NCI-H526 (cell line): Measurements from ENCODE around the gene COQ4.
A peak's percentile ranks its signal among the peaks of the same experiment; 100 is the strongest.
"Not testable (repeated sequence)": the region's sequence is repeated elsewhere in the genome, so short reads cannot be mapped to it uniquely, and the experiment has no call there.

ENCODE experiments used
- DNase-seq, 2 experiments: peaks; one replicate each; lab custom pipeline; 2025; lab: John Stamatoyannopoulos, UW

COQ4 gene

DNA sequence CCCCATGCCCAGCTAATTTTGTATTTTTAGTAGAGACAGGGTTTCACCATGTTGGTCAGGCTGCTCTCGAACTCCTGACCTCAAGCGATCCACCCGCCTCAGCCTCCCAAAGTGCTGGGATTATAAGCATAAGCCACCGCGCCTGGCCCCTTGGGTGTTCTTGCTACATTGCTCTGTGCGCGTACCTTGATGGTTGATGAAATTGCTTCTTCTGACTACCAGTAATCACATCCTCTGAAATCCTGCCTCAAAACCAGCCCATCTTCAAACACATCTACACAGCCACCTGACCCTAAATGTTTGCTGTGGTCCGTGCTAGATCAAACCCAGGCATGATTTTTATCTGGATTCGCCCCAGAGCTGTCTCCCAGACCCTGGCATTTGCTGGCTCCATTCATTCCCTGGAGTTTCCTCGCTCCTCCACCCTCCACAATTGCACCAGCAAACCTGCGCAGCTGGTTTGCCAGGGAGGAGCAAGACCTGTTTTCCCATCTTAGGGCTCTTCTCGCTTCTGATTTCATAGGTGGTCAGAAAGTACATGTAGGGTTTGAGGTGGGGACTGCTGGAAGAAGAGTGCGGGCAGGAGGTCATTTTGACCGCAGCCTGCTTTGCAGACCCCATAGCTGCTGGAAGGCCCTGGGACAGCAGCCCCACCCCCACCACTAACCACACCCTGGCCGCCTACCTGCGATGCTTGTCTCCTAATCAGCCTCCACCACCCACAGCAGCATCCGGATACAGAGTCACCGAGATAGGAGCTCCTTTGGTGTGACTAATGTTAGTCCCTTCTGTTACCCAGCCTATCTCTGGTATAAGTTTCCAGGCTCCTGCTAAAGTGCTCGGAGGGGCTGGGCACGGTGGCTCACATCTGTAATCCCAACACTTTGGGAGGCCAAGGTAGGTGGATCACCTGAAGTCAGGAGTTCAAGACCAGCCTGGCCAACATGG is 23.8 kb upstream of the COQ4 start:
- no peak for DNase-seq

DNA sequence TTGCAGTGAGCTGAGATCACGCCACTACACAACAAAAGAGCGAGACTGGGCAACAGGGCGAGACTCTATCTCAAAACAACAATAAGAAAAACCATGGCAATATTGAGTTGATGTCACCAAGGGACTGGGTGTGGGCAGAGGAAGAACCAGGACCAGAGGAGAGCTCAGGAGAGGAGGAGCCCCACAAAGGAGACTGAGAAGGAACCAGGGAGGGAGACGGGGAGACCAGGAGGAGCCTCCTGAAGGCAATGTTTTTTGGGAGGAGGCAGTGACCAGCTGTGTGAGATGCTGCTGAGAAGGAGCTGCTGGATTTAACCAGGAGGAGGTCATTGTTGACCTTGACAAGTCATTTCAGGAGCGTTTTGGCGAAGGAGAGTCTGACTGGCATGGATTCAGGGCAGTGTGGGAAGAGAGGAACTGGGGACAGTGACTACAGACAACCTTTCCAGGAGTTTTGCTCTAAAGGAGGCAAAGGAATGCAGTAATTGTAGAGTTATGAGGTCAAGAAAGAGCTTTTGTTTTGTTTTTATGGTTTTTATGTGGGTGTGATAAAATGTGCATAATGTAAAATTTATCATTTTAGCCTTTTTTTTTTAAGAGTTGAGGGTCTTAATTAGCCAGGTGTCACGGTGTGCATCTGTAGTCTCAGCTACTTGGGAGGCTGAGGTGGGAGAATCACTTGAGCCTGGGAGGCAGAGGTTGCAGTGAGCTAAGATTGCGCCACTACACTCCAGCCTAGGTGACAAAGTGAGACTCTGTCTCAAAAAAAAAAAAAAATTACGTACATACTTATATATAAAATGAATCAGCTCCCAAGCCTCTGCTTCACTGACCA is 18.3 kb upstream of the COQ4 start:
- DNase-seq, result no peak

DNA sequence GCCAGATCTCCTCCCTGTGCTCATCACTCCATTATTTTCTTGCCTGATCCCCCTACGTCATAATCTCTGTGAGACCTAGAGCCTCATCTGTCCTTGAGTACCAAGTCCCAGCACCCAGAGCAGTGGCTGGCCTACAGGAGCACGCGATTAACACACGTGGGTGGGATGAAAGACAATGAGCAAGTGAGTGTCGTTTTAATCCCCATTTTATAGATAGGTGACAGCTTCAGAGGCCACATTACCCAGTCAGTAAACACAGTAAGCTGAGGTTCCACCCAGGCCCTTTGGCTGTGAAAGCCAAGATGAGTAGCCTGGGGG is 17.7 kb upstream of the COQ4 start:
- DNase-seq, result no peak

DNA sequence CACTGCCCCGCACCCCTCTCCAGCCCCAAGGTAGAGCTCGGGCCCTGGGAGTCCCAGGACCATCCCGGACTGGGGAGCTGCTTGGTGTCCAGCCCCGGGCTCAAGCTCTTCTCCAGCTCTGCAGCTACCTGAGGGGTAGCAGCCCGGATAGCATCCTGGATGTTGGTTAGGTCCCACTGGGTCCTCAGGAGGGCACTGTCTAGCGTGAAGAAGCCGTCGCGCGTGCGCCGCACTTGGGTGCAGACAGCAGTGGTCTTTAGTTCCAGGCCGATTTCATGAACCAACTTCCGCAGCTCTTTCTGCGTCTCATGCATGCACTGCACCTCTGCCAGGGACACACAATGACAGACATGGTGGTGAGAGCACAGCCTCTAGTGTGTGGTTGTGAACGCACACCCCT is 13.1 kb upstream of the COQ4 start:
- DNase-seq, result no peak

DNA sequence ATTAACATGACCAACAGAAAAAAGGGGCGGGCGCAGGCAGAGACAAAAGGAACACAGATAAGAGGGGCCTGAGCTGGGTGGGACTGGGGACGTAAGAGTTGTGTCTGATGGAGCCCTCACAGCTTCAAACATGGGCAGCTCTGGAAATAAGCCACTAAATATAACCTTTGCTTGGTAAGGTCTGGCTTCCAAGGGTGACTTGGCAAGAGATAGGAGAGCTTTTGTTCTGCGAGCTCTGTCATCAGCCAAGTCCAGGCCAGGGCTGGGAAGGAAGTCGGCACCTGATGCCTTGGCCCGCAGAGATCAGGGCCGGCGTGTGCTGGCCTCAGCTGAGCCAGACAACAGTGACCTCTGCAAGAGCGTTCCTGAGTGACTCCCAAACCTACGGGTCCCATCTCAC is 12.2 kb upstream of the COQ4 start:
- DNase-seq, result no peak

DNA sequence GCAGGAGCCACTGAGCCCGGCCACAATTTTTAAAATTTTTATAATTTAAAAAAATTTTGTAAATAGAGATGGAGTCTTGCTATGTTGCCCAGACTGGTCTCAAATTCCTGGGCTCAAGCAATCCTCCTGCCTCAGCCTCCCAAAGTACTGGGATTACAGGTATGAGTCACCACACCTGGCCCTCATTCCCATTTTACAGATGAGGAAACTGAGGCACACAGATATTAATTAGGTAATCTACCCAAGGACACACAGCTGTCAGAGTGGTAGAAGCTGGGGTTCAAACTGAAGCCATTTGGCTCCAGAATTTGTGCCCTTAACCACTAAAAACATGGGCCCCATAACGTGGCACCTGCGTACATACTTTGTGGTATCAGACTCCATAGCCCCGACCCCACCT is 7.9 kb upstream of the COQ4 start:
- no peak for DNase-seq

DNA sequence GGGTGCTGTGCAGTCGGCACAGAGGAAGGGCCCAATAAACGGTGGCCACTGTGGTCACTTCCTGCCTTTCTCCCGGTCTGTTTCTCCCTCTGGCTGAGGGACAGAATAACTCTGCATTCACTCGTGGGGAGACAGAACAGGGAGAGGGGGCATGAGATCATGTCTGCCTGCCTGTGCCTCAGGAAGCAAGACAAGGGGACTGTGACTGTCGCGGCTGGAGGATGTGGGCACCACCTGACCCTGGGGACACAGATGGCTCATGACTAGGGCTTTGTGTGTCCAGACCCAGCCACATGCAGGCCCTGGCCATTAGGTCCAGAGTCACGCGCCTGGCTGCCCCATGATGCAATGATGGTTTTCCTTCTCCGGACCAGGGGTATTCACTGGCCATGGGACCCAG is 6.2 kb upstream of the COQ4 start:
- DNase-seq, result no peak

DNA sequence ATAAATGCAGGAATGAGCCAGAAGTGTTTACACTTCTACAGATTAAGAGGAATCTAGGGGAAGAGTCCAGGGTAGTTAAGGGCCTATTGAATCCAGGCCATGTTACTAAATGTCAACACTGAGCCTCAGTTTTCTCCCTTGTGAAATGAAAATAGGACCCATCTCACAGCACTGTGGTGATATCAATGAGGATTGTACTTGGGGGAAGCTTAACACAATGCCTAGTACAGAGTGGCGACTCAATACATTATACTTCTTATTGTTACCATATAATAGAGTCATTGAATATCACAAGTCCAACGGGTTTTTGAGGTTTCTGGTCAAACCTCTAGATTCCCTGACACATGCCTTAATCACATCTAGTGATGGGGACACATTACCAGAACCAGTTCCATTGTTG is 5.0 kb upstream of the COQ4 start:
- DNase-seq, result no peak

DNA sequence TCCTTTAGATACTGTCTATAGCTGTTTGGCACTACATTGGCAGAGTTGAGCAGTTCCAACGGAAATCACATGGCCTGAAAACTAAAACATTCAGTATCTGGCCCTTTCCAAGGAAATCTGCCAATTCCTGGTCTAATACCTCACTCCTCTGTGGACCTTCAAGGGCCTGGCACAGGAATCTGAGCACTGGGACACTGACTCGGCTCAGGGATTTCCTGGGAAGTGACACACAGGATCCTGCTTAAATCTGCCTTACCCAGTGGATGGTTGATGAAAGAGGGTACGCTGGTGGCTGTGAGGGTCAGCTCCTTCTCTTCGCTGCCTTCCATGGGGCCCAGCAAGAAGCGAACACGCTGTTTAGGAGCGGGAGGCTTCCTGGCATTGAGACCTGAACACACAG is 1.3 kb upstream of the COQ4 start:
- DNase-seq, result no peak

DNA sequence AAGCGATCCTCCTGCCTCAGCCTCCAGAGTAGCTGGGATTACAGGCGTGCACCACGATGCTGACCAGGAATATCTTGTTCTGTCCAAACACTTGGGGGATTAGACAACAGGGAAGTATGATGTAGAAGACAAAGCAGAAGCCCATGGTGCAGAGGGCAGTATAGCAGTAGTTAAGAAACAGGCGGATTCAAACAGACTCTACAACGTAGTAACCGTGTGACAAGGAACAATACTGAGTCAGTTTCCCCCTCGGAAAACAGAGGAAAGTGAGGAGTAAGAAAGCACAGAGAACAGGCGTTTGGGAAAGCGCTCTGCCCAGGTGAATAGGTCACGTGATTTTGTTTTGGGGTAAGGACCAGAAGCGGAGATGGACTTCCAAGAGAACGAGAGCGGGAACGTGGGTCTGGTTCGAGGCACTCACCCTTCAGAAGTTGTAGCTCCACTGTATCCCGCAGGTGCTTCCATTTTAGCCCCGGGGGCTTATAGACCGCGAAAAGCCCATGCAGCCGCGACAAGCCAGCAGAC is 698 bp upstream of the COQ4 start:
- no peak for DNase-seq

DNA sequence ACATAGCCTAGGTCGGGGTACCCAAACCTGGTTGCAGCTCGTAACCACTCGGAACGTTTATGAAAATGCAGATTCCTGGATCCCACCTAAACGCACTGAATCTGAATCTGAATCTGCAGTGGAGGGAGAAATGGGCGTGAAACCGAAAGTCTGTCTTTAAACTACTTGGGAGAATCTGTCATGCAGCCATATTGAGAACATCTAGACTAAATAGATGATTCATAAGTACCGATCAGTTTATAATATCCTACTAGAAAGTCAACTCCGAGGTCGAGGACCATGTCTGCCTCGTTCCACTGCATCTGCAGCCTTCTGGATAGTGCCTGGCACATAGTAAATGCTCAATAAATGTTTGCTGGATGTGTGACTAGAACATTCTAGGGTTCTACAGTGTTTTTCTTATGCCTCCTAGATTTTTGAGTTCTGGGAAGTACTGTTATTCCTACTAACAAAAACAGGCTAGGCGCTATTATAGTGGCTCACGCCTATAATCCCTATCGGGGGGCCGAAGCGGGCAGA is 632 bp downstream of the COQ4 start:
- no peak for DNase-seq

DNA sequence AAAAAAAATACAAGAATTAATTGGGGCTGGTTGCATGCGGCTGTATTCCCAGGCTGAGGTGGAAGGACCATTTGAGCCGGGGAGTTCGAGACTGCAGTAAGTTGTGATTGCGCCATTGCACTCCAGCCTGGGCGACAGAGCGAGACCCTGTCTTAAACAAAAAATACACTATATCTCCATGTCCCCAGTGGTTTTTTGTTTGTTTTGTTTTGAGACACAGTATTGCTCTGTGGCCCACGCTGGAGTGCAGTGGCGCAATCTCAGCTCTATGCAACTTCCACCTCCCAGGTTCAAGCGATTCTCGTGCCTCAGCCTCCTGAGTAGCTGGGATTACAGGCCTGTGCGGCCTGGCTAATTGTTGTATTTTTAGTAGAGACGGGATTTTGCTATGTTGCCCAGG is 1.2 kb downstream of the COQ4 start:
- no peak for DNase-seq

DNA sequence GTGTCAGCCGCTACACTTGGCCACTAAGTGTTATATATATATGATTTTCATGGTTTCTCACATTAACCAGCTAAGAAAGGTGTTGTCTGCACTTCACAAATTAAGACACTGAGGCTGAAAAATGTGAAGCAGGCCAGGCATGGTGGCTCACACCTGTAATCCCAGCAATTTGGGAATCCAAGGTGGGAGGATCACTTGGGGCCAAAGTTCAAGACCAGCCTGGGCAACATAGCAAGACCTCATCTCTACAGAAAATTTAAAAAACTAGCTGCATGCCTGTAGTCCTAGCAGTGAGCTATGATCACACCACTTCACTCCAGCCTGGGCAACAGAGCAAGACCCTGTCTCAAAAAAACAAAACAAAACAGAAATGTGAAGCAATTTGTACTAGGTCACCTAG is 1.8 kb downstream of the COQ4 start:
- no peak for DNase-seq

DNA sequence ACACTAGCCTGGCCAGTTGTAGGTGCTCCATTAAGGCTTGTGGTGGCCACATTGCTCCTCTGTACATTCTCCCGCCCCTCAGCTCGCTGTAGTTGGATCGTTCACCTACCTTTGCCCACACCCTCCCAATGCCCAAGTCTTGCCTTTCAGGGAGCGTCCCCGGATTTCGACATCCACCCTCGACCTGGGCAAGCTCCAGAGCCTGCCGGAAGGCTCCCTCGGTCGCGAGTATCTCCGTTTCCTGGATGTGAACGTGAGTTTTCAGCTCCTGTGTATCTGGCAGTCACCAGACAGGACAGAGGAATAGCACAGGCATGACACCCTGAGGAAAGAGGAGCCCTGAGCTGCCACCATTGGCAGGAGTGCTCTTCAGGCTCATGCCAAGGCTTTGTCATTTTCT is 3.0 kb downstream of the COQ4 start:
- DNase-seq, result no peak

DNA sequence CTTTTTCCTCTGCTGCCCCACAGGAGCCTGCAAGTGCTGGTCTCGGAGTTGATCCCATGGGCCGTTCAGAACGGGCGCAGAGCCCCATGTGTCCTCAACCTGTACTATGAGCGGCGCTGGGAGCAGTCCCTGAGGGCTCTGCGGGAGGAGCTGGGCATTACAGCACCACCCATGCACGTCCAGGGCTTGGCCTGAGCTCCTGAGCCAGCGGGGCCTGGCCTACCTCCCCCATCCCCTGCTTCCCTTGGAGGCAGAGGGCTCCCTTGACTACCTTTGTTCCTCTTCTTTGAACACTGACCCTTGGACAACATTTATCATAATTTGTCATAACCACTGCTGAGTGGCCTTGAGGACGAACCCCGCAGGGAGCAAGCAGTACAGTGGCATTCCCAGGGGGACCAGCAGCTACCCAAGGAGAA is 10.8 kb downstream of the COQ4 start:
- DNase-seq, result no peak

DNA sequence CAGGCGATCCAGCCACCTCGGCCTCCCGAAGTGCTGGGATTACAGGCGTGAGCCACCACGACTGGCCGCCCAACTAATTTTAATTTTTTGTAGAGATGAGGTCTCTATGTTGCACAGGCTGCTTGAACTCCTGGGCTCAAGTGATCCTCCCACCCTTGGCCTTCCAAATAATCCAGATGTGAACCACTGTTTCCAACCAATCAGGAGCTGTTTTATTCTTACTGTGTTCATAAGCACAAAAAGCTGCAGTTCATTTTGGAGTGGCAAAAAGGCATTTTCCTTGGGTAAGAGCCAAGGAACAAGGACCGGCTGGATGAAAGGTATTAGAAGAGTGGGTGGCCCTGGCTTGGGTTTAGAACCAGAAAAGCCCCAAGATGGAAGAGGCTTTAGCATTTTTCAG is 12.5 kb downstream of the COQ4 start:
- no peak for DNase-seq

DNA sequence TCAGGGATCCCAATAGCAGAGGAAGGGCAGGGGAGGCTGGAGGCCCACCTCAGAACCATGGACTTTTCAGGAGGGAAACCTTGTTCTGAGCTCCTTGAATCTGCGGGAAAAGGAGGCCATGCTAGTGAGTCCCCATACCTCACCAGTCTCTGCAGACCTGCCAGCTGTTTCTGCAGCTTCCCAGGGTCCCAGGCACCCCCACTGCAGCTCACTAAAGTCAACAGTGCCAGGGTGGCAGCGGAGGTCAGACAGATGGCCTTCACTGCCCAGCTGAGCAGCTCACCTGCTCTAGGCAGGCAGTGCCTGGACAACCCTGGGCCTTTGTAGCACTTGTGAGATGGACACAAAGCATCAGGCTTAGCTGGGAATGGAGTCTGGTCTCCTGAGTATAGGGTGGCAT is 13.3 kb downstream of the COQ4 start:
- no peak for DNase-seq

DNA sequence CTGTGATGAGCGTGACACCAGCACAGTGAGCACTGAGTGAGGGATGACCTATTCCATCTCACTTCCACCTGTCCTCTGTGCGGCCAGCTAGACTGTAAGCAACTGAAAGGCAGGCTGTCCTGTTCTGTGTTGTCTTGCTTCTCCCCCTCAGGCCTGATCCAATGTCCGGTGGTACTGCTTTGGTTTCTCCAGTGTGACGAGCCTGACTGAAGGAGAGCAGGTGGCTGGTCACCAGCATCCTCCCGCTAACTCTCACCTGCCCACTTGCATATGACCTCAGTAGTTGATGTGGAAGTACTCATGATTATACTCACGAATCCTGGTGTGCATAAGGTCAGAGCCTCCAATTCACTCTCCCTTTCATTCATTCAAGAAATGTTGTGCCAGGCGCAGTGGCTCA is 15.3 kb downstream of the COQ4 start:
- DNase-seq, result no peak

DNA sequence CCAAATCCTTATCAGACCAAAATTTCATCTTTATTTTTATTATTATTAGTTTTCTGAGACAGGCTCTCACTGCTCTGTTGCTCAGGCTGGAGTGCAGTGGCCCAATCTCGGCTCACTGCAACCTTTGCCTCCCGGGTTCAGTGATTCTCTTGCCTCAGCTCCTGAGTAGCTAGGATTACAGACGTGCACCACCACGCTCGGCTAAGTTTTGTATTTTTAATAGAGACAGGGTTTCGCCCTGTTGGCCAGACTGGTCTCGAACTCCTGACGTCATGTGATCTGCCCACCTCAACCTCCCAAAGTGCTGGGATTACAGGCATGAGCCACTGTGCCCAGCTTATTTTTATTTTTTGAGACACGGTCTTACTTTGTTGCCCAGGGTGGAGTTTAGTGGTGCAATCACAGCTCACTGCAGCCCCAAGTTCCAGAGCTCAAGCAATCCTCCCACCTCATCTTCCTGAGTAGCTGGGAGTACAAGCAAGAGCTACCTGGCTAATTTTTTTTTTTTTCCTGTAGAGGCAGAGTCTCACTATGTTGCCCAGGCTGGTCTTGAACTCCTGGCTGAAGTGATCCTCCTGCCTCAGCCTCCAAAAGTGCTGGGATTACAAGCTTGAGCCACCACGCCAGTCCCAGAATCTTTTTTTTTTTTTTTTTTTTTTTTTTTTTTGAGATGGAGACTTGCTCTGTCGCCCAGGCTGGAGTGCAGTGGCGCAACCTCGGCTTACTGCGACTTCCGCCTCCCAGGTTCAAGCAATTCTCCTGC is 16.4 kb downstream of the COQ4 start:
- DNase-seq, result not testable (repeated sequence)

DNA sequence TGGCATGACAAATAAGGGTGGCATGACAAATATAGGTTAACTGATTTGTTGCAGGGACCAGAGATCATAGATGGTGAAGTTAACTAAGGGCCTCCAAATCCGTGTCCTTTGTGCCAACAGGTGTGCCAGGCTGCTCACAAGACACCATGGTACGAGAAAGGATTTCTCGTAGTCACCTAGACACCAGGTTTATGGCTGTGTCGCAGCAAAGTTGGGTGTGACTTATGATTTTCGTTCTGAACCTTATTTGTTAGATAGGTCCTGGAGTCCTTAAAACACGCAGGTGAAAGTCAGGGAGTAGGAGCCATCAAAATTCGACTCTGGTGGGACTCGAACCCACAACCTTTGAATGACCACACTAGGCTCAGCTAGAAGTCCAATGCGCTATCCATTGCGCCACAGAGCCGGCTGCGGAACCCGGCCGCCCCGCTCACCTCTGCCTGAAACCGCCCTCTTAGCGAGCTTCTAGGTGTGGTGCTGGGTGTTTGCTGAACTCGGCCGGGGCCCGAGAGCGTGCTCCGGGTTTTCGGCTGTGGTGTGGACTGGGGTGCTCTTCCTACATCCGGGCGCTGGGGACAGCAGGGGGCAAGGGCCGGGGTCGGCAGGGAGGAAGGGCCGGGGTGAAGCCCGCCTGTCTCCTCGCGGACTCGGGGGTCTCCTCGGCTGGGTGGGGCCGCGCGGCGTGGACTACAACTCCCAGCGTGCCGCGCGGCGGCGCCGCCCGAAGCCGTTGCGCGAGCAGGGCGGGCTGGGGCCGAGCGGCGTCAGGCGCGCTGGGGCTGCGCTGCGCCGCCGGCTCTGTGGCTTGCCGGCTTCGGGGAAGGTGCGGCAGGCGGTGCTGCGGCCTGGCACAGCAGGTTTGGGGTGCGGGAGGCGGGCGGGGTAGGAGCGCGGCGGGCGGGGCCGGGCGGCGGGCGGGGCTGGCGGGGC is 17.4 kb downstream of the COQ4 start, which contains the start of gene SLC27A4:
TSS of gene SLC27A4 (plus strand) at position 767 of the 930 bp plus-strand sequence. CDS start 2,606 bp downstream, outside the sequence.
- DNase-seq, result peak; percentile 43 to 80
